ENCODE data around the gene TBX21.

Gene TBX21

DNA sequence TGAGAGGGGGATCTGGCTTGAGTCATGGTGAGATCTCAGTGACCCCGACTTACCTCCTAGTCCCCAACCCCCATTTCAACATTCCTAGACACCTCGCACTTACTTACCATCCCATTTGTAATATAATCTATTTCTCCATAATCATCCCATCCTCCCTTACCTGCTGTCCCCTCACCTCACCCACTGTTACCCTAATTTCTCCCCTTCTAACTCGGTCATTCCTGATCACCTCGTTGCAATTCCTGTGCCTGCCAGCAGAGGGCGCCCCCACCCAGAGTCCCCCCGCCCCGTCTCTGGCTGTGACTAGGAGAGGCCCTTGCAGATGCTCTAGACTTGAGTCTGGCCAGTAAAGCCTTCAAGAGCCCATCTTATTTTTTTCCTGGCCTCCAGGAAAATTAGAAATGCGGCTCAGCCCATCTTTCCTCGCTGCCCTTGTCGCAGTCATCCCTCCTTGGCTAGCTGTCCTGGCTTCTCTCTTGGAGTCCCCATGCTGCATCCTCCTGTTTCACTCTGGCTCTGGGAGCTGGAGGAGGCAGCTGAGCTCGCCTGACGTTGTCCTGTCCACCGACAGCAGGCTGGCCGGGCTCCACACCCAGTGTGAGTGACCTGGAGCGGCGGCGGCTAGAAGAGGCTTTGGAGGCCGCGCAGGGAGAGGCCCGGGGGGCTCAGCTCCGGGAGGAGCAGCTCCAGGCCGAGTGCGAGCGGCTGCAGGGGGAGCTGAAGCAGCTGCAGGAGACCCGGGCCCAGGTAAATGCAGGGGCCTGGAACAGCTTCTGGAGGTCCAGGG is 34.1 kb upstream of the TBX21 start:
- peak; percentile 18 for DNase-seq

GRCh38 chr17:47699536-47699840 is 33.5 kb upstream of the TBX21 start:
- no peak for DNase-seq

- DNase-seq = no peak
Observed at GRCh38 chr17:47700471-47701449, 32.3 kb upstream of the TBX21 start.

- DNase-seq = no peak
Observed at GRCh38 chr17:47701608-47702007, 31.4 kb upstream of the TBX21 start.

DNA sequence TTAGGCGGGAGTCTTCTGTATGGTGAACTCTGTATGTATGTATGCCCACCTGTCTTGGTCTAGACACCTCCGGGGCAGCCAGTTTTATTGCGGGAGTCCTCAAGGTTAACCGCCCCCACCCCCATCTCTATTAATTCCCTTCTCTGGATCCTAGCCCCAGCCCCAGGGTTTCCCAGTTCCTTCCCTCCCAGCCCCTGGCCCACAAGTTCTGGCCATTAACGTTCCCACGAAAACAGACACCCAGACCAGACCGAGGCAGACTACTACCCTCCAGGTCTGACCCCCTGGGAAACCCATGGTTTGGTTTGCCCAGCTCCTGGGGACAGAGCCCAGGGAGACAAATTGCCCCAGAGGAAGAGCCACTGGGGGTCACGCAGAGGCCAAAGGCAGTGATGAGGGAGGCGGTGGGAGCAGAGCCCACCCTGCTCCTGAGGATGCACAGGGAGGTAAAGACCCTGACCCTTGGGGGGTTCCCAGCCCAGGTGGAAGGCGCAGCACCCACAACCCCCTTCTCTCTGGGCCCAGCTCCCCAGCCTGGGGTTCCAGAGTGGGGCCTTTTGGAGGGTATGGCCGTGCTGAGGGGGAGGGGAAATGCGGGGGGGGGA is 30.5 kb upstream of the TBX21 start:
- DNase-seq = no peak

GRCh38 chr17:47703191-47703591 is 29.8 kb upstream of the TBX21 start:
- no peak for DNase-seq

GRCh38 chr17:47703671-47704070 is 29.4 kb upstream of the TBX21 start:
- no peak for DNase-seq

- DNase-seq = no peak
Observed at GRCh38 chr17:47704116-47704515, 28.9 kb upstream of the TBX21 start.

DNA sequence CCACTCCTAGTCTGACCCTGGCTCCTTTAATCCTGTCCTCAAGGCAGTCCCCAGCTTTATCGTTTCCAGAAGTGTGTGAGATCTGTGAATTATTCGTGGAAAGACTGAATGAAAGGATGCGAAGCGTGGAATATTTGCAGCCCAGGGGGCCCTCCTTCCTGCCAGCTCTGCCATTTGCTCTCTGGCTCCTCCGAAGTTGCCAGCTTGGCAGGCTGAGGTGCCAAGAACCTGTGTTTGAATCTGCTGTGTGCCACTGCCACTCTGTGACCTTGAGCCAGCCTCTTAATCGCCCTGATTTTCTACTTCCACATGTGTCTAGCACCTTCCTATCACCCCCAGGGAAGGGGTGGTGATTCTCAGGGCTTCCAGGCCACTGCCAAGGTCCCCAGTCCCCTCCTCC is 28.3 kb upstream of the TBX21 start:
- no peak for DNase-seq

DNA sequence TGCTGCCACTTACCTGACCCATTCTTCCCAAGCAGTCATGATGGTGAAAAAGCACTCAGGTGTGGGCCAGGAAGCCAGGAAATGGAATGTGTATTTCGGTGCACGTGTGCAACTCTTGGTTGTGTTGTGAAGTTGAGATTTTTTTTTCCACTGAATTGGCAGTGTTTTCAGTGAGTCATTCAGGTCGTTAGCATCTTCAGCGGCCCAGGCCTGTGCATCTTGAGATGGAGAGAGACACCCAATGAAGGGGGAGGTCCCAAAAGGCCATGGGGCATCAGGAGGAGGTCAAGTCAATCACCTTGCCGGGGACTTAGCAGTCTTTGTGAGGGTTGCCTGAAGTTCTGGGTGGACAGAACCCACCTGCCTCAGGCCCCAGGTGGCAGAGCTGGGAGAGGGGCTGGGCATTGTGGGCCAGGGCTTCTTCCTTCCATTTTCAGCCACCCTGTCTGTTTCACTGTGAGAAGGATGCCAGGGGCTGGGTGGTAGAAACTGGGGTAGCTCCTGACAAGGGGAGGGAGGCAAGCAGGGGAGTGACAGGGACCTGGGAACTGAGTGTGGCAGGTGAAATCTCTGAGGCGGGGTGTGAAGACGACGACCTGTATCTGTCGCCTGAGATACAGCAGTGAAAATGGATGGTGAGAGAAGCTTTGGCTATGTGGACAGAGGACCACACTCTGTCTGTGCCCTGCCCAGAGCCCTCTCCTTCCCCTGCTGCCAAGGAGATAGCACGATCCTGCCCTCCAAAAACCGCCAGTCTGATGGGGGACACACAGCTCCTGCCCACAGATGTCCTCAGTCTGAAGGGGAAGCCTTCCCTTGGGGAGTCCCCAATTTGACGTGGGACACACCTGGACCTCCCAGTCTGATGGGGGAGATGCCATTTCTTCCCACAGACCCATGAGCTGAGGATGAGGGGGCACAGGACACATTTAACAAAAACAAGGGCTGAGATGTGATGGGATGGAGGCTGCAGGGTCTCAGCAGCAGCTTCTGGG is 27.2 kb upstream of the TBX21 start:
- no peak for DNase-seq

- DNase-seq = no peak
Observed at GRCh38 chr17:47707056-47707804, 25.8 kb upstream of the TBX21 start.

GRCh38 chr17:47707884-47708283 is 25.2 kb upstream of the TBX21 start:
- DNase-seq = no peak

- DNase-seq = no peak
Observed at GRCh38 chr17:47708312-47708863, 24.6 kb upstream of the TBX21 start.

DNA sequence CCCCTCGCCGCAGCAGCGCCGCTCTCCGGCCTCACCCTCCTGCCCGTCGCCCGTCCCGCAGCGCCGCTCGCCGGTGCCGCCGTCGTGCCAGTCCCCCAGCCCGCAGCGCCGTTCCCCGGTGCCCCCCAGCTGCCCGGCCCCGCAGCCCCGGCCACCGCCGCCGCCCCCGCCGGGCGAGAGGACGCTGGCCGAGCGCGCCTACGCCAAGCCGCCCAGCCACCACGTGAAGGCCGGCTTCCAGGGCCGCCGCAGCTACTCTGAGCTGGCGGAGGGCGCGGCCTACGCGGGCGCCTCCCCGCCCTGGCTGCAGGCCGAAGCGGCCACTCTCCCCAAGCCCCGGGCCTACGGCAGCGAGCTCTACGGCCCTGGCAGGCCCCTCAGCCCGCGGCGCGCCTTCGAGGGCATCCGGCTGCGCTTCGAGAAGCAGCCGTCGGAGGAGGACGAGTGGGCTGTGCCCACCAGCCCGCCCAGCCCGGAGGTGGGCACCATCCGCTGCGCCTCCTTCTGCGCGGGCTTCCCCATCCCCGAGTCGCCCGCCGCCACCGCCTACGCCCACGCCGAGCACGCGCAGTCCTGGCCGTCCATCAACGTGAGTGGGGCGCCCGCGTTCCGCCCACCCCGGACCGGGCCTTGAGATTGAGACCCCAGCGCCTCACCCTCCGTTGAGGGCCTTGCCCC is 24.0 kb upstream of the TBX21 start:
- no peak for DNase-seq

DNA sequence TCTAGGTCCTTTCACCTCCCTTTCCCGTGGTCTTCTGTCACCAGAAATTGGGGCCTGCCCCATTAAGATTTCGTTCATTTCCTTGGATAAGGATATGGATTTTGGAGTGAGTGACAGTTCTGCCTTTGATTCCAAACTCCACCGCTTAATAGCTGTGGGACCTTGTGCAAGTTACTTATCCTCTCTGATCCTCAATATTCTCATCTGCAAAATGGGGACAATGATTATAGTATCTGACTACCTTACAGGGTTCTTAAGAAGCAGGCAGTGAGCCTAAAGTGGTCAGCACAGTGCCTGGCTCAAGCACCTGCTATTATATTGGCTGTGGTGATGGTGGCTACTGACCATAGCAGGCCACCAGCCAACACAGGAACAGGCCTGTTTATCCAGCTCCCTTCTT is 23.4 kb upstream of the TBX21 start:
- no peak for DNase-seq

DNA sequence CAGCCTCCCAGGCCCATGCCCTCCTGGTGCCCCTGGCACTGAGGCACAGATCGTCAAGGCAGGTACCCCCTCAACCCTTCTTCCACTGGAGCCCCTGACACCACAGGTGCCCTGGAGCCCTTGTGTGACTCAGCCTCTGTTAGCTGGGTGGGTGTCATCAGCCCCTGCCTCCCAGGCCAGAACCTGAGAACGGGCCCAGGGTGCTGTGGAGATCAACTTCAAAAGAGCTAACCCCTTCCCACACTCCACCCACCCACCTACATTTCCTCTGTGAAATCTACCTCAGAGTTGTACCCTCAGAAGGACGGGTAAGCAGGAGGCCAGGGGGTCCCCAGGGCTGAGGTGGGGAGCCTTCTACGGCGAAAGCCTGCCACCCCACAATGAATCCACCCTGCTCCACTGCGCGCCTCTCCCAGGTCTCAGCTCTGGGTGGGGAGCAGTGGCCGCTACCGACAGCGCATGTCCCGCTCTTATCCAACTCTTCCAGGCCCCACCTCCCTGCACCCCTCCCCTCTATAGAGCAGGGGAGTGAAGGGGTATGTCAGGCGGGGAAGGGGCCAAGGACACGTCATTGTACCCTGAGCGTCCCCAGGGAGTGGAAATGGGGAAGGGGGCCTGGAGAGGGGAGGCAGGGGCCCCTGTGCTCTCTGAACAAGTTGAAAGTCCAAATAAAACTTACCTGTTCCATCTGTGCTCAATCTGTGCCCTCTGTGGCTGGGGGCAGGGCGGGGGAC is 21.5 kb upstream of the TBX21 start:
- DNase-seq = no peak

- DNase-seq = no peak
Observed at GRCh38 chr17:47712330-47713023, 20.6 kb upstream of the TBX21 start.

GRCh38 chr17:47713980-47714700 is 18.9 kb upstream of the TBX21 start:
- no peak for DNase-seq
